HG03025 (cell line): ENCODE results near the gene MIGA2.

Experiments
- ATAC-seq: cut with Tn5 transposase; IDR thresholded peaks from one replicate; pipeline ENCODE4 v1.9.1; 2021; ENCODE audit warnings: mild to moderate bottlenecking, moderate library complexity; ENCODE audit not compliant: unreplicated experiment, low FRiP score

Gene MIGA2

GRCh38 chr9:129095170-129095667, 58.8 kb downstream of the MIGA2 start:
- ATAC-seq: no peak

- ATAC-seq: no peak
Observed at GRCh38 chr9:129095908-129096307, 59.5 kb downstream of the MIGA2 start.

- no peak for ATAC-seq
Observed at GRCh38 chr9:129097671-129098306, 61.4 kb downstream of the MIGA2 start.

- no peak for ATAC-seq
Observed at GRCh38 chr9:129098328-129098727, 61.9 kb downstream of the MIGA2 start.

- no peak for ATAC-seq
Observed at GRCh38 chr9:129100383-129101169, 64.2 kb downstream of the MIGA2 start.

- no peak for ATAC-seq
Observed at GRCh38 chr9:129101279-129101678, 64.9 kb downstream of the MIGA2 start.

- no peak for ATAC-seq
Observed at GRCh38 chr9:129102095-129102525, 65.7 kb downstream of the MIGA2 start.

- ATAC-seq: no peak
Observed at GRCh38 chr9:129102791-129103594, 66.6 kb downstream of the MIGA2 start.

GRCh38 chr9:129103595-129103965, 67.2 kb downstream of the MIGA2 start:
- no peak for ATAC-seq

- ATAC-seq: no peak
Observed at GRCh38 chr9:129104051-129104450, 67.6 kb downstream of the MIGA2 start.

GRCh38 chr9:129105857-129106694, 69.7 kb downstream of the MIGA2 start:
- ATAC-seq: no peak

GRCh38 chr9:129107651-129108050, 71.2 kb downstream of the MIGA2 start:
- no peak for ATAC-seq

- no peak for ATAC-seq
Observed at GRCh38 chr9:129108083-129108804, 71.8 kb downstream of the MIGA2 start.

- ATAC-seq: no peak
Observed at GRCh38 chr9:129108805-129109536, 72.5 kb downstream of the MIGA2 start.

- ATAC-seq: no peak
Observed at GRCh38 chr9:129109537-129109903, 73.1 kb downstream of the MIGA2 start.

- peak; percentile 24 for ATAC-seq
Observed at GRCh38 chr9:129109952-129110739, 73.7 kb downstream of the MIGA2 start.

- peak; percentile 64 for ATAC-seq
Observed at GRCh38 chr9:129110740-129111527, 74.5 kb downstream of the MIGA2 start, which contains the start of the genes CRAT and PTPA. Gene CRAT (minus strand): TSS chr9:129110793. CDS start chr9:129110509, 284 bp downstream. Gene PTPA (plus strand): TSS chr9:129111415. CDS start chr9:129111601, 186 bp downstream.
